NCI-H82 treated with DMSO at 0.1 percent for 48 hours (cell line): Measurements from ENCODE around the gene SH2D3C.

ENCODE experiments used
- DNase-seq: peaks from one replicate; lab custom pipeline; 2025; ENCODE audit not compliant: unreplicated experiment; lab: John Stamatoyannopoulos, UW

SH2D3C gene

DNA sequence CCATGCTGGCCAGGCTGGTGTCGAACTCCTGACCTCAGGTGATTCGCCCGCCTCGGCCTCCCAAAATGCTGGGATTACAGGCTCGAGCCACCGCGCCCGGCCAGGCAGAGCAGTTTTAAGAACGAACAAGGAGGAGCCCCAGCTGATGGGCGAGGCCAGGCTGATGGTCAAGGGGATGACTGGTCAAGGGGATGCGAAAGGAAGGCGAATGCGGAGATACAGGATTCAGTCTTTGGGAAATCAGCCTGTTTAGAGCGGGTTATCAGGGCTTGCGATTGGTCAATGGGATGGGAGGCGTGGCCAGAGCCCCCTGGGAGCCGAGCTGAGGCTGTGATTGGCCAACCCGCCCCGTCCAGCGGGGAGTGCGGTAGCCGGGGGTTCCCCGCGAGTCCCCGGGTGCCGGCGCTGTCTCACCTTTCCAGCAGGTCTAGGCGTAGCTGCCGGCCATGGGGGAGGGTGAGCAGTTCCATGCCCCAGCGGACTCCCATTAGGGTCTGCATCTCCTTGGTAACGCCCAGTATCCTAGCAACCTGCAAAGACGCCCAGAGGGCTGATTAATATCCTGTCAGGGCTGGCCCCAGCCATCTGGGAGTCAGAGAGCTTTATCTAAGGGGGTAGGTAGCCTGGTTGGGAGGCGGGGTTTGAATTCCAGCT lies 35.9 kb downstream of the SH2D3C start:
- peak; percentile 86 for DNase-seq

DNA sequence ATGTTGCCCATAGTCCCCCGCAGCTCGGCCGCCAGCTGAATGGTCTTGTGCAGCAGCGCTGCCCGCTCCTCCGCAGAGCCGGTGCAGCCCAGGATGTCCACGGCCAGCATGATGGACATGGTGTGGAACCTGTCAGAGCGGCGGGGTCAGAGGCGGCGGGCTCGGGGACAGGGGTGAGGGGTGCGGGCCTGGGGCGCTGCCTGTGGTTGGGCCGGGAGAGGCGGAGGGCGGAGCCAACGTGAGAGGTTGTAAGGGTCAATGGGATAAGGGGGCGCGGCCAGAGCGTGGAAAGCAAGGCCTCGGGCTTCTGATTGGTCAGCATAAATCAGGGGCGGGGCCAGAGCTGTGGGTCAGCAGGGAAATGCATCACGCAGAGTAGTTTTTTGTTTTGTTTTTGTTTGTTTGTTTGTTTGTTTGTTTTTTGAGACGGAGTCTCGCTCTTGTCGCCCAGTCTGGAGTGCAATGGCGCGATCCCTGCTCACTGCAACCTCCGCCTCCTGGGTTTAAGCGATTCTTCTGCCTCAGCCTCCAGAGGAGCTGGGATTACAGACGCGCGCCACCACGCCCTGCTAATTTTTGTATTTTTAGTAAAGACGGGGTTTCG lies 36.5 kb downstream of the SH2D3C start:
- peak; percentile 36 for DNase-seq

DNA sequence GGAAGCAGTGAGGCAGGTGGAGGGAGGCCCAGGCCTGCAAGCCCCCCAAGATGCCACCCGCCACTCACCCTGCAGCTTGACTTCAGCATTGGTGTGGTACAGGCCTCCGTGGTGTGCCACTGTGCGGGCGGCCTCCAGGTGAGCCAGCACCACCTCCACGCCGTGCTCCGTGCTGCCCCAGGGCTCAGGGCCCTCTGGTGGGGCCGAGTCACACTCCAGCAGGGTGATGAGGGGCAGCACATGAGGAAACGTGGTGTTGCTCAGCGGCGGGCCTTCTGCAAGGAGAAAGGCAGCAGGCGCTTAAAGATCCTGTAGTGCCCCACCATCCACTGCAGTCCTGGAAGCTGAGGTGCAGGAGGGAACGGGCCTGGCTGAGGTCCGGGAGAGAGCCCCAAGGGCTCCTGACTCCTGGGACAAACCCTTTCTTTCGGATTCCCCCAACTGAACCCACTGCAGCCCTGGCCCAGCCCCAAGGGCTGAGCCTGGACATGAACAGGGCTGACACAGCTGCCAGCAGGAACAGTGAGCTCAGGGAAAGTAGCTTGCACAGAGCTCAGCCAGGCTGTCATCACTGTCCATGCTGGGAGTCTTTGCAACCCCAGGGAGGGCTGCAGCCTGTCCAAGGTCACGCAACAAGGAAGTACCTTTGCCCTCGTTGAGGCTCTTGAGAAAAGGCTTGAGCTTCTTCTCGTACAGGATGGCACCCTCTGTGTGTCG lies 38.7 kb downstream of the SH2D3C start:
- DNase-seq = no peak

DNA sequence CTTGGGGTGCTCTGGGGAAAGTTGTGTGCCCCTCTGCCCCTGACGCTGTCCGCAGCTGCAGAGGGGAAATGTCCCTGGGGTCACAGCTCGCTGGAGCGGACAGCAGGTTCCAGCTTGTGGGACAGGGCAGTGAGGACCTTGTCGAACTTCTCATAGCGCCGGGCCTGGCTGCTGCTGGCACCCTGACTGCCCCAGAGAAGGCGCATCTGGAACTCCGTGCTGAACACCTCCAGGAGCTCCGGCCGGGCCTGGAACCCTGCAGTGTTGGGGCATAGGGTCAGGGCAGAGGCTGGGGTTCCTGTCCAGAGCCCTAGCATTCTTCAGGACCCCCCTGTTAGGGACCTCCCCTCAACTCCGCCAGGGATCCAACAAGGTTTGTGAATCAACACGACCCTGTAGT lies 39.8 kb downstream of the SH2D3C start:
- DNase-seq = no peak

DNA sequence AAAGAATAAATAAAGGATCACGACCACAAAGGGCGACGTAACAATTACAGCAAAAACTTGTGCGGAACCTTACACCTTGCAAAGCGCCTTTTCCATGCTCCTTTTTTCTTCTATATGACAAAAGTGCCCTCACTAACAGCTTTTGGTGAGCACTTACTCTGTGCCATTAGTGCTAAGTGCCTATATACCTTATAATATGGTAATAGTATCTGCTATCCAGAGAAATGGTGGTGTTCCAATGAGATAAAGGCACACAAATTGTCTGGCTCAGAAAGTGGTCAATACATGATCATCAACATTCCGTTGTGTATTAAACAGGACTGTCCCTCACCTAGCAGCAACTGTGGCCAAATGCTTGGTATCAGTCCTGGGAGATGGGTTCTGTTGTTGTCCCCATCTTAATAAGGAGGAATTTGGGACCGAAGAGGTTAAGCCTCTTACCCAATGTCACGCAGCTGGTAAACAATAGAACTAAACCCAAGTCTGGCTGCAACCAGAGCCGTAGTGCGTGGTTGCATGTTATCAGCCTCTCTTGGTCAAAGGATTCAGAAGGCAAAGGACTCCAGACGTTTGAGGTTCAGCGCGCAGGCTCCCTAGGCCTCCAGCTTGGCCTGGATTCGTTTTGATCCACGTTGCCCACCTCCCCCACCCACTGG lies 42.8 kb downstream of the SH2D3C start:
- DNase-seq = no peak

DNA sequence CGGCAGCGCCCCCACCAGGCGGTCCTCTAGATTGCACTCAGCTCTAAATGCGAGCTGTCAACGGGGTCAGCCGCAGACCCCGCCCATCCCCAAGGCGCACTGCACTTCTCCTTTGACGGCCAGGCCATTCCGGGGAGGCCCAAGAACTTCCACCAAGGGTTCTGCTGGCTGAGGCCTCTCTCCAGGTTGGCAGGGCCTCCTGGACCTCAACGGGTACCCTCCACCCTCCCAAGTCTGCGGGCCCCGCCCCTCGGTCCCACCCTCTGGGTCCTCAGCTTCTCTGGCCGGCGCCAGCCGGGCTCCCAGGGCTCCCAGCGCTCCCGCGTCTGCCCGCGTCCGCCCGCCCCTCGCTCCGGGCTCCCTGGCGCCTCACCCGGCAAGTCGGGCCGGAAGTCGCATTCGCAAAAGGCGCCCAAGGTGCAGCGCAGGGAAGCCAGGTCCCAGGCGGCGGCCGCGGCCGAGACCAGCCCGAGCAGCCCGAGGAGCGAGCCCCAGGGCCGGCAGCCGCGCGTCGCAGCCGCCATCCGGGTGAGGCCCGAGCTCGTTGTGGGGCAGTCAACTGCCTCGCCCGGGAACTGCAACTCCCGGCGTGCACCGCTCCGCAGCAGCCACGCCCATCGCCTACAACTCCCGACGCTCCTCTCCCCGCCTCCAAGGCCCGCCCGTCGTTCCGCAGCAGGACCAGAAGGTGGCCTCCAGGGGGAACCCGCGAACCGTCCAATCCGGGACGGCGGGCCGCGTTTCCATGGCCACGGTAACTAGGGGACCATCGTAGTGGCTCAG lies 43.5 kb downstream of the SH2D3C start, which contains the start of gene TOR2A:
Gene TOR2A (minus strand): TSS at position 548 of the 783 bp plus-strand sequence. CDS start 24 bp downstream, at position 524.
- peak; percentile 84 for DNase-seq

DNA sequence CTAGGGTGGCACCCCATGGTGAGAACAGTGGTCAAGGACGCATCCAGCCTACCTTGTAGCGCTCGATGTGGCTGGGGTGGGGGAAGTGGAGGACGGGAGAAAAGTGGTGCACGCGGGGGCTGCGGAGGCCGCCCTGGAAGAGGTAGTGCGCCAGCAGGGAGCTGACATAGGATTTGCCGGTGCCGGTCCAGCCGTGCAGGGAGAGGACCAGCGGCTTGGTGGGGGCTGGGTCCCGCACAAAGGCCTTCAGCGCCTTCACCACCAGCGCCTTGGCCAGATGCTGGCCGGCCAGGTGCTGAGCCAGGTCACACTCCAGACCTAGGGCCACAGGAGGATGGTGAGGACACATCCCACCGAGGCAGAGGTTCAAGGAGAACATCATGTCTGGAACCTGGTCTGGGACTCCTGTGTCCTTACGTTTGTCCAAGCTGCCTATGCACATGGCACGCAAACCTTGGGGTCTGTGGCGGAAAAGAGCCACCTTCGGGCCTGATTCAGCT lies 44.2 kb downstream of the SH2D3C start:
- DNase-seq = no peak

DNA sequence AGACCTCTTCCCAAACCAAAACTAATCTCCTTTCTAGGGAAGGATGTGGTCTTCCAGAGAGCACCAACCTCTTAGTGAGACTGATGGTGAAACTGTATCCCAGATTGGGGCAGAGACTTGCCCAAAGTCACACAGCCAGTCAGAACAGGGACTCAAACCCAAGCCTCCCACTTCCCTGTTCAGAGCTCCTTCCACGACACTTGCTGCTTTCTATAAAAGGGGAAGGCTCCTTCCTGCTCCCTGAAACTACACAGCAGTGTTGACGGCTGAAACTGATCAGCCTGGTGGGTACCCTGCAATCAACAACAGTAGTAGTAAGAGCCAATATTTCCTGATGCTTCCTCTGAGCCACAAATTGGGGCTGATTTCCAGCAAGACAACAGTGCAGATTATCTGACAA lies 44.9 kb downstream of the SH2D3C start:
- no peak for DNase-seq

DNA sequence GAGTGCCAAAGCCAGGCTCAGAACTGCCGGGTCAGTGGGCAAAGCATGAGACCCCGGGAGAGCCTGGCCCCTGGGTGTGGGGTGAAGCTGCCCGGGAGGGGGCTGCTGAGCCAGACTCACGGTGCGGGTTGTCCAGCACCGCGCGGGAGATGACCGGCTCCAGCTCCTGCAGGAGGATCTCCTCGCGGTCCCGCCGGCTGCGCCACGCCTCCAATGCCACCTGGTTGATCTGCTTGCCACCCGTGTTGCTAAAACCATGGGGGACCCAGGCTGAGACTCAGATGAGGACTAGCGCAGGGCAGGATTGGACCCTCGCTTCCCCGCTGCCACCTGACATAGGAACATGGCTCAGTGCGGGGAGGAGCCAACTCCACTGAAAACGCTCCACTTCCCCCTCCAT lies 46.0 kb downstream of the SH2D3C start:
- DNase-seq = no peak

DNA sequence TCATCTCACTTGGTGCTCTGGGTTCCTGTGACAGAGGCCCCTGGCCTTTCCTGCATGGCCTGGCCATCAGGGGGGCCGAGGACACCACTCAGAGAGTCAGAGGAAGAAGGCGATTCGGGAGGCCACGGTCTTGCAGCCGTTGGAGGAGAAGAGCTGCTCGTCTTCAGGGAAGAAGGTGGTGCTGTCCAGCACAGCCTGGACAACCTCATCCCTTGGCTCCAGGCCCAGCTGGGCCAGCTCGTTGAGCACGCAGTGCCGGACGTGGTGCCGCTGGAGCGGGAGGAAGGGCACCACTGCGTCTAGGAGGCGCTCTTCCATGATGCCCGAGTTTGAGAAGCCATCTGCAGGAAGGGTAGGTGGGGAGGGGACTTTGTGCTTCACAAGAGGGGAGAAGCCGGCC lies 46.5 kb downstream of the SH2D3C start:
- no peak for DNase-seq

DNA sequence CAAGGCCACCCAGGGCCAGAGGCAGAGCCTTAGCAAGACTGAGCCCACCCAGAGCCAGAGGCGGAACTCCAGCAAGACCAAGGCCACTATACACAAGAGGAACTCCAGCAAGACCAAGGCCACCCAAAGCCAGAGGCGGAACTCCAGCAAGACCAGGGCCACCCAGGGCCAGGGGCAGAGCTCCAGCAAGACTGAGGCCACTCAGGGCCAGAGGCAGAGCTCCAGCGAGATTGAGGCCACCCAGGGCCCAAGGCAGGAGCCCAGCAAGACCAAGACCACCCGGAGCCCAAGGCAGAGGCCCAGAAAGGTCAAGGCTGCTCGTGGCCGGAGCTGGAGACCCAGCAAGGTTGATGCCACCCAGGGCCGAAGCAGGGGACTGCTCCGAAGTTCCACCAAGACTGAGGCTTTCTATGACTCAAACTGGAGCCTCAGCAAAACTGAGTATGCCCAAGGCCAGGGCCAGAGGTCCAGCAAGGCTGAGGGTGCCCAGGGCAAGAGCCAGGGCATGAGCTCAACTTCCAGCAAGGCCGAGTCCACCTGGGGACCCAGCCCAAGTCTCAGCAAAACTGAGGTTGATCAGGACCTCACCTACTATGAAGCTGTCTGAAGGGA lies 47.6 kb downstream of the SH2D3C start:
- no peak for DNase-seq

DNA sequence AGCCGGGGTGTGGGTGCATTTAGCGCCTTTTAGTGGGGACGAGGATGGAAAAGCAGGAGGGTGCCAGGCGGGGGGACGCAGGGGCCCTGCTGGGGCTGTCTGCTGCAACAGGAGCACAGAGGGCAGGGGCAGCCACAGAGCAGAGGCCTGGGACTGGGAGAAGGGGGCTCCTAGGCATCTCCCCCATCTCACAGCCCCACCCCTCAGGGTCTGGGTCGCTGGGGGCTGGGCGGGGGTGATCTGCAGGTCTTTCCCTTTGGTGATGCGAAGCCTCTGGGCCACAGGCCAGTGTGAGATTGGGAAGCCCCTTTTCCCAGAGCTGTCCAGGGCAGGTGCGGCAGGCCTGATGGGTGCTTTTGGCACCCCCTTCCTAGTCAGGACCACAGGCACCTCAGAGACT lies 48.2 kb downstream of the SH2D3C start:
- no peak for DNase-seq

DNA sequence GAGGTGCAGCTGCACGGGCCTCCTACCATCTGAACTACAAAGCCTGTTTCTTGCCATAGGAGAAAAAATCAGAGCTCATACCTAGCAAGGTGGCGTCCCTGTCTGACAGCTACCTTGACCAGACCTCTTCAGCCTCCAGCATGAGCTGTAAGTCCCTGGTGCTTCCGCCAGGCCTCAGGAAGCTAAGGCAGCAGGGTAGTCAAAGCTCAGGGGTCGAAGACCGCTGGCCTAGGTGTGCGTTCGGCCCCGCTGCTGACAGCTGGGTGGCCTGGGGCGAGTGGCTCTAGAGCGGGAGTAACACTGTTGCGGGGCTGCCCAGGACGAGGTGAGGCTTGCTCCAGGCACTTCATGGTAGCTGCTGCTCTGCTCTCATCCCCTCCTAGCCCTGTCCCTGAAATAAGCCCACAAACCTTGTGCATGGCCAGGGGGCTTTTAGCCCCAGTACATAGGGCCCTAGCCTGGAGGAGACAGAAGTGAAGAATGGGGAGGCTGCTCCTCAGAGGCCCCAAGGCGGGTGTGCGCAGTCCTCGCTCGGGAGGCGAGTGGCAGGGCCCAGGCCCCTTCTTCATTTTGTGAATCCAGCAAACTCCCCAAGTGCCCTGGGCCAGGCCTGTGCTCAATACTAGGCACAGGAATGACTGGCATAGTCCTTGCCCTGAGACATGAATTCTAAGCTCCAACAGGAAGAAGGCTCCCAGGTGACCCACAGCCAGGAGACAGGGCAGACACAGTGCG lies 48.8 kb downstream of the SH2D3C start:
- no peak for DNase-seq

DNA sequence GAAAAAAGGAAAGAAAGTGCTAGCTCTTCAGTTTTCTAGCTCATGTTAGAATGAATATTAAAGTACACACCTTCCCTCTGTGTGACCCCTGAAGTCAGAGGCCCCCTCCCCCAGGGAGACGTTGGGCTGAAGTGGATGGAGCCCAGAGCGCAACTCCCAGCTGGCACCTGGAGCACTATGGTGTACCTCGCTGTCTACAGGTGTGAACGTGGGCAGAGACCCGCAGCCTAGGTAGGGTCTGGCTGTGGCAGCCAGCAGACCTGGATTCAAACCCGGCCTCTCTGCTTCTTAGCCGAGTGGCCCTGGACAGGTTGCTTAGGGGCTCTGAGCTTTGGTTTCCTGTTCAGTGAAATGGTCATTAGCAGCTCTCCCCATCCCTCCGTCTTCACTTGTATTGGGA lies 49.7 kb downstream of the SH2D3C start:
- DNase-seq = no peak

DNA sequence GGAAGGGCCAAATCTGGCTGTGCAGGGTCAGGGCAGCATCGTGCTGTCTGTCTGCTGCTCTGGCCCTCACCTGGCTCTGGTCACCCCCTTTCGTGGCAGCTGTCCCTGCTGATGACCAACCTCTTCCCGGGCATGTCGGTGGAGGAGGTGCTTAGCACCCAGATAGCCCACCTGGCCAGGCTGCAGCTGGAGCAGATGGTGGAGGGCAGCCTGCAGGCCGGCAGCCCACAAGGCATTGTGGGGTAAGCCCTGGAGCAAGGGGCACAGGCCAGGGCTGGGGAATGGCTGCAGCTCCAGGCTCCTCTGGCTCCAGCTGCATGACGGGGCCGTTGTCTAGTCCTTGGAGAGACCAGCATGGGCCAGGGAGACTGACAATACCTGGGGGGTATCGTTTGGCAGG lies 51.6 kb downstream of the SH2D3C start:
- no peak for DNase-seq

DNA sequence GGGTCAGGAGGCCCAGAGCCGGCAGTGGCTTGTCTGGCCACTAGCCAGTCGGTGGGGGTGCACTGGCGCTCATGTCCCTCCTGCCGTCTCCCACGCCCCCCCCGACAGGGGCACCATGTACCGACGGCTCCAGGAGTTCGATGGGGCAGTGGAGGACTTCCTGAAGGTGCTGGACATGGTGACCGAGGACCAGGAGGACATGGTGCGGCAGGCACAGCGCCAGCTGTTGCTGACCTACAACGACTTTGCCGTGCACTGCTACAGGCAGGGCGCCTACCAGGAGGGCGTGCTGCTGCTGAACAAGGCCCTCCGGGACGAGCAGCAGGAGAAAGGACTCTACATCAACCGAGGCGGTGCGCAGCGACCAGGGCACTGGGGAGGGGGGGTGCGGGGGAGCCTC lies 54.5 kb downstream of the SH2D3C start:
- DNase-seq = no peak

DNA sequence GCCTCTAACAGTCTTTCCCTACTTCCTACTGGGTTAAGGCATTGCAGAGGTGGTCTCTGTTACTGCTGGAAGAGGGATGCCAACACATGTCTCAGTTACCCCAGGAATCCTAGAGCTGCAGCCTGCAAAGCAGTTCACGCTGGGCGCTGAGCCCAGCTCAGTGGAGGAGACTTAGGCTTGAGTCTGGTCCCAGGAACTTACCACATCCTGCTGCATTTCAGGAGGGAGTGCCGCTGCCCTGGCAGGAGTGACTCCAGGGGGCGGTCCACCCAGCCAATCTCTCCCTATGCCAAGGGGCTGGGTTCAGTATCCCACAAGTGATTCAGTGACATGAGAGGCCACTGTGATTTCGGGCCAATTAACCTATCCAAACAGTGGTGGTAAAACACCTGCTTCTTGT lies 55.0 kb downstream of the SH2D3C start:
- no peak for DNase-seq

DNA sequence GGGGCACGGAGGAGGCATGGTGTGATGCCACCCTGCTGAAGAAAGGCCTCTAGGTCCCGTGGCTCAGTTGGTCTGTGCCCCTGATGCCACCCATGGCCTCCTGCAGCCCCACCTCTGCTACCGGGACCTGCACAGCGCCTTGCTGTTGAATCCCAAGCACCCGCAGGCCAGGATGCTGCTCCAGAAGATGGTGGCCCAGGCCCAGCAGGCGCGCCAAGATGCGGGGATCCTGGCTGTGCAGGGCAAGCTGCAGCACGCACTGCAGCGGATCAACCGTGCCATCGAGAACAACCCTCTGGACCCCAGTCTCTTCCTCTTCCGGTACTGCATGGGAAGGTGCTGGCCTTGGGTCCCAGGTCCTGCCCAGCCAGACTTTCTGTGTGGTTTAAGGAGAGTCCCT lies 55.5 kb downstream of the SH2D3C start:
- no peak for DNase-seq

DNA sequence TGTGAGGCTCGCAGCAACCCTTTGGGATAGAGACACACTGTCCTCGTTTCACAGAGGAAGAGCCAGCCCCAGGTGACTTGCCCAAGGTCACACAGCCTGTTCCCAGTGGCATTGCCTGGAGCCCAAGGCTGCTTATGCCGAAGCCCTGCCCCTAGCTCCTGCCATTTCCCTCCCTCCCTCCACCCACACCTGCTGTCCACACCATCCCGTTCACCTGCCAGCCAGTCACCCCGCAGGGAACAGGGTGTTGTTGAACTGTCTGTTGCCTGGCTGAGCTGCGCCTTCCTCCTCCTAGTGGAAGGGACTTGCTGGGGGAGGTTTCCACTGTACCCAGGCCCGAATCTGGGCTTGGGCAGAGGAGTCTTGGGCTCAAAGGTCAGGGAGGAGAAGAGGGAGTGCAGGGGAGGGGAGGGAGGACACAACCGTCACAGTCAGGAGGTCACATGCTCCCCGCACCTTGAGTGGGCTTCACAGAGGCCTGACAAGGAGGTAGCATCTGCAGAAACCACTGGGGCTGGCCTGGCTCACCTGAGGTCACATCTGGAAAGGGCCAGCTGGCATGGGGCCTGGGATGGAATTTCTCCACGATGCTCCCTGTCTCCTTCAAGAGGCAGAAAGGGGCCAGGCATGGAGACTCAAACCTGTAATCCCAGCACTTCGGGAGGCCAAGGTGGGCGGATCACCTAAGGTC lies 56.3 kb downstream of the SH2D3C start:
- no peak for DNase-seq
